HCT116 (cell line): ENCODE data around the gene RHEBL1. TPM values are rescaled to one million over a fixed set of nuclear protein-coding genes. Genes with fewer than 3 reads are reported as not detected.

Experiments used
- ATAC-seq: fragments of 200-7000 bp; cut with Tn5 transposase; 2 replicates; pipeline ENCODE4 v1.9.1; 2020; ENCODE audit warnings: mild to moderate bottlenecking, moderate library complexity
- BruUV-seq: library from RNA; stranded (reverse); fragments of 400-500 nt; replicated peaks from 2 replicates; lab custom pipeline; 2021; lab: Mats Ljungman, UMichigan
- CTCF ChIA-PET: fragments of 300-600 bp; sonication (Branson Sonifier 250); formaldehyde crosslinking; loops from one replicate; lab custom pipeline; 2021; ENCODE audit warnings: antibody characterized with exemption; lab: Charles Lee
- POLR2A ChIA-PET: fragments of 300-600, 350-600 bp; sonication (Branson Sonifier 250); formaldehyde crosslinking; loops from one replicate; lab custom pipeline; 2021; ENCODE audit warnings: antibody characterized with exemption; lab: Charles Lee
- RAD21 ChIA-PET, 2 experiments: fragments of 300-600 bp; sonication (Branson Sonifier 250); formaldehyde crosslinking; loops; one replicate each; lab custom pipeline; 2023; ENCODE audit warnings: low total read pairs in 2 of 2; ENCODE audit not compliant: uncharacterized antibody in 2 of 2, unreplicated experiment in 2 of 2, low non-redundant PET in 1 of 2; lab: Charles Lee
- DNase-seq: peaks from one replicate; pipeline ENCODE4 v3.0.0-alpha.2; 2010; ENCODE audit warnings: low read depth, low spot score
- H2AFZ ChIP-seq: fragments of 200-600 bp; shearing (Covaris generic), sonication (generic); 2 replicates; pipeline ENCODE4 v1.6.1; 2017; ENCODE audit warnings: low read depth, mixed run types, mixed read lengths, antibody characterized with exemption, low read length; ENCODE audit not compliant: poor library complexity, severe bottlenecking
- H3K27ac ChIP-seq: 2 replicates; pipeline ENCODE4 v1.5.1; 2012; ENCODE audit warnings: low read depth, low read length
- H3K27me3 ChIP-seq: fragments of 200-600 bp; sonication (generic); 2 replicates; pipeline ENCODE4 v1.6.1; 2016; ENCODE audit warnings: mixed run types, low read length, mixed read lengths; ENCODE audit not compliant: insufficient read depth
- H3K36me3 ChIP-seq, 2 experiments: fragments of 200-500 bp in 1 of 2; fragments of 200-600 bp in 1 of 2; sonication (Bioruptor generic) in 1 of 2; sonication (generic) in 1 of 2; 2 replicates each; pipeline versions ENCODE4 v1.5.1 to v1.6.1; 2014 to 2016; ENCODE audit warnings: low read length in 2 of 2, inconsistent platforms in 1 of 2, mixed read lengths in 1 of 2, mixed run types in 1 of 2; ENCODE audit not compliant: insufficient read depth in 2 of 2, control insufficient read depth in 1 of 2
- H3K4me1 ChIP-seq, 2 experiments: fragments of 200-600 bp in 1 of 2; sonication (generic) in 1 of 2; 2 replicates each; pipeline versions ENCODE4 v1.5.1 to v1.6.1; 2012 to 2017; ENCODE audit warnings: low read length in 2 of 2, inconsistent platforms in 1 of 2, mild to moderate bottlenecking in 1 of 2, mixed read lengths in 1 of 2, mixed run types in 1 of 2, moderate library complexity in 1 of 2; ENCODE audit not compliant: insufficient read depth in 2 of 2, control insufficient read depth in 1 of 2
- H3K4me2 ChIP-seq: fragments of 200-600 bp; sonication (generic); 2 replicates; pipeline ENCODE4 v1.6.1; 2017; ENCODE audit warnings: mixed run types, low read length, mixed read lengths
- H3K4me3 ChIP-seq, 2 experiments: fragments of 200-600 bp in 1 of 2; sonication (generic) in 1 of 2; replicated peaks in 1 of 2; 2 replicates each; pipeline ENCODE4 v1.5.1; 2011 to 2016; ENCODE audit warnings: low read length in 2 of 2, control low read depth in 1 of 2, low read depth in 1 of 2, mild to moderate bottlenecking in 1 of 2, mixed read lengths in 1 of 2, mixed run types in 1 of 2
- H3K79me2 ChIP-seq: fragments of 200-600 bp; sonication (generic); 2 replicates; pipeline ENCODE4 v1.6.1; 2017; ENCODE audit warnings: mild to moderate bottlenecking, mixed run types, low read length, moderate library complexity, mixed read lengths; ENCODE audit not compliant: insufficient read depth
- H3K9ac ChIP-seq: fragments of 200-600 bp; sonication (generic); 2 replicates; pipeline ENCODE4 v1.6.1; 2016; ENCODE audit warnings: low read length, mixed read lengths
- H3K9me2 ChIP-seq: fragments of 200-600 bp; sonication (generic), shearing (Covaris generic); 2 replicates; pipeline ENCODE4 v1.6.1; 2017; ENCODE audit warnings: mixed run types, mild to moderate bottlenecking, moderate library complexity; ENCODE audit not compliant: insufficient read depth
- H3K9me3 ChIP-seq, 2 experiments: fragments of 200-500 bp in 1 of 2; fragments of 200-600 bp in 1 of 2; sonication (Bioruptor generic) in 1 of 2; sonication (generic) in 1 of 2; 2 replicates each; pipeline ENCODE4 v1.6.1; 2014 to 2017; ENCODE audit warnings: low read length in 2 of 2, mixed read lengths in 2 of 2, inconsistent platforms in 1 of 2, low read depth in 1 of 2, mild to moderate bottlenecking in 1 of 2, mixed run types in 1 of 2, moderate library complexity in 1 of 2; ENCODE audit not compliant: control insufficient read depth in 1 of 2, insufficient read depth in 1 of 2
- H4K20me1 ChIP-seq: fragments of 200-600 bp; sonication (generic), shearing (Covaris generic); 2 replicates; pipeline ENCODE4 v1.6.1; 2017; ENCODE audit warnings: mixed run types, mild to moderate bottlenecking, moderate library complexity; ENCODE audit not compliant: insufficient read depth
- CBX3 ChIP-seq: IDR thresholded peaks from 2 replicates; pipeline ENCODE4 v1.6.1; 2012; ENCODE audit warnings: low read depth
- EGR1 ChIP-seq: IDR thresholded peaks from 2 replicates; pipeline ENCODE4 v1.6.1; 2012; ENCODE audit warnings: low read depth
- ELF1 ChIP-seq: IDR thresholded peaks from 2 replicates; pipeline ENCODE4 v1.6.1; 2012; ENCODE audit warnings: low read depth, borderline replicate concordance
- EZH2 ChIP-seq: fragments of 200-600 bp; sonication (generic); IDR thresholded peaks from 2 replicates; pipeline ENCODE4 v1.6.1; 2017; ENCODE audit warnings: antibody characterized with exemption, mixed run types
- EZH2phosphoT487 ChIP-seq: fragments of 200-600 bp; IDR thresholded peaks from 2 replicates; pipeline ENCODE4 v1.6.1; 2018; ENCODE audit warnings: antibody characterized with exemption, borderline replicate concordance
- FOSL1 ChIP-seq: IDR thresholded peaks from 2 replicates; pipeline ENCODE4 v1.6.1; 2012; ENCODE audit warnings: low read depth
- JUND ChIP-seq: IDR thresholded peaks from 2 replicates; pipeline ENCODE4 v1.6.1; 2012
- POLR2A ChIP-seq: IDR thresholded peaks from 2 replicates; pipeline ENCODE4 v1.7.0; 2011; ENCODE audit warnings: borderline replicate concordance; ENCODE audit not compliant: insufficient read depth, insufficient read length; ENCODE audit errors: extremely low read depth
- RAD21 ChIP-seq: IDR thresholded peaks from 2 replicates; pipeline ENCODE4 v1.6.1; 2012; ENCODE audit warnings: low read depth, mild to moderate bottlenecking
- SIN3A ChIP-seq: IDR thresholded peaks from 2 replicates; pipeline ENCODE4 v1.6.1; 2012; ENCODE audit warnings: low read depth
- TCF7L2 ChIP-seq: IDR thresholded peaks from 2 replicates; pipeline ENCODE4 v1.7.0; 2011; ENCODE audit warnings: borderline replicate concordance, inconsistent platforms; ENCODE audit not compliant: insufficient read depth, insufficient read length; ENCODE audit errors: extremely low read depth
- YY1 ChIP-seq: IDR thresholded peaks from 2 replicates; pipeline ENCODE4 v1.6.1; 2011; ENCODE audit warnings: low read length, low read depth, moderate library complexity, mild to moderate bottlenecking; ENCODE audit not compliant: insufficient replicate concordance; ENCODE audit errors: extremely low read depth
- ZFX ChIP-seq: fragments of 450-650 bp; IDR thresholded peaks from 2 replicates; pipeline ENCODE4 v1.6.1; 2017
- ZNF274 ChIP-seq: fragments of 200-500 bp; sonication (Bioruptor generic); IDR thresholded peaks from 2 replicates; pipeline ENCODE4 v1.6.1; 2014; ENCODE audit warnings: mild to moderate bottlenecking, low read depth, low read length, inconsistent platforms
- intact Hi-C: fragments of 100-400 bp; cut with micrococcal nuclease; formaldehyde crosslinking; loops from 2 replicates; pipeline ENCODE4 v1.10.0; 2022
- total RNA-seq: library from RNA; stranded (reverse); gene quantifications from one replicate; pipeline ENCODE4 v1.2.1, GENCODE V29; 2021; ENCODE audit not compliant: unreplicated experiment
- TF ChIP-seq, protein P1 (sequence below), 3 experiments: fragments of 200-600 bp in 1 of 3; sonication (generic) in 1 of 3; IDR thresholded peaks in 2 of 3; conservative IDR thresholded peaks in 1 of 3; 2 replicates each; pipeline ENCODE4 v1.5.1; 2012 to 2017; ENCODE audit warnings: low read depth in 2 of 3, low read length in 2 of 3, antibody characterized with exemption in 1 of 3, borderline replicate concordance in 1 of 3, control low read depth in 1 of 3, mild to moderate bottlenecking in 1 of 3, mixed read lengths in 1 of 3, mixed run types in 1 of 3, moderate library complexity in 1 of 3; ENCODE audit not compliant: insufficient read depth in 1 of 3
- TF ChIP-seq, protein P2 (sequence below): IDR thresholded peaks from 2 replicates; pipeline ENCODE4 v1.6.1; 2011; ENCODE audit warnings: mild to moderate bottlenecking, low read length, moderate library complexity; ENCODE audit not compliant: insufficient replicate concordance; ENCODE audit errors: extremely low read depth
- TF ChIP-seq, protein P3 (sequence below): IDR thresholded peaks from 2 replicates; pipeline ENCODE4 v1.6.1; 2012
- TF ChIP-seq, protein P4 (sequence below): IDR thresholded peaks from 2 replicates; pipeline ENCODE4 v1.6.1; 2012
- TF ChIP-seq, protein P5 (sequence below): IDR thresholded peaks from 2 replicates; pipeline ENCODE4 v1.6.1; 2012; ENCODE audit warnings: low read depth

Gene RHEBL1
- total RNA-seq, 1 experiment from 2014 or later = 2.8 TPM

DNA sequence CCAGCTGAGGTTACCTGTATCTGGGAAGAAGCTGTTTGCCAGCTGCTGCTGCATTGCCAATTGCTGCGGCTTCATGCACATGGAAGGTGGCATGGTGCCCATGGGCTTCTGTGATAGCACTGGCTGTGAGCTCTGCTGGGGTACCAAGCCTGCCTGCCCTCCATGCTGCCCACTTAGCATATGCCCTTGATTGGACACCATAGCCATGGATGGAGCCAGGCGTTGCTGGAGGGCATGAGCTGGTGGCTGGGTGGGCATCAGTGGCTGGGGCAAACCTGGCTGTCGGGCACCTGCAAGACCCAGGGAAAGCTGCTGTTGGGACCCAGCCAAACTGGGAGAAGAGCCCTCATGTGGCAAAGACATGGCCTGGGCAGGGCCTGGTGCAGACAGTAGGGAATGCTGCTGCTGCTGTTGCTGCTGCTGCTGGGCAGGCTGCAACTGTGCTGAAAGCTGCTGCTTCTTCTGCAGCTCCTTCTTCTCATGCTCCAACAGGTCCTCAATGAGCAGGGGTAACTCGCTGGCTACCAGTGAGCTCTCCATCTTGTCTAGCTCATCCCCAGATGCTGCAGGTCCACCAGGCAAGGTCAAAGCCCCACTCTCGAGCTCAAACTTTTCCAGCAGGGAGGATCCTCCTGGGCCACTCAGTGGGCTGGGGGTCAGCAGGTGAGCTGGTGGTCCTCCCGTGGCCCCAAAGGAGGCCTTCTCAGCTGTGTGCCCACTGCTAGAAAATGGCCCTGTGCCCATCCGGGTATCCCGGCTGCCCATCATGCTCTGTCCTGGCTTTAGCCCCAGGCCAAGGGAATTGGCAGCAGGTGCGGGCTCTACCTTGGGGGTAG is 32.5 kb downstream of the RHEBL1 start:
- Histone ChIP-seq H3K9ac (no peak overlapping the region), H3K9me3 (no peaks in the 10 kb centered on the region), H3K36me3 (peaks cover 48 to 78% of the 10 kb centered on the region in 2 experiments), H3K4me1 (no peaks in the 10 kb centered on the region), H3K4me2 (no peak overlapping the region), H3K4me3 (no peak overlapping the region), H3K27me3 (no peaks in the 10 kb centered on the region), H2AFZ (no peak overlapping the region), H3K9me2 (no peaks in the 10 kb centered on the region), H4K20me1 (no peaks in the 10 kb centered on the region), H3K79me2 (no peaks in the 10 kb centered on the region), H3K27ac (no peak overlapping the region)
- ChIA-PET RAD21 (no interaction called here), CTCF (no interaction called here), POLR2A (interaction anchor here (0.7 kb wide), 1 partner anchor 19 kb away, joined by 3 read pairs; the partner anchor contains the start of gene PRKAG1)
- DNase-seq (no peak), ATAC-seq (no peak)
- no TSS peak for BruUV-seq
- TF ChIP-seq FOSL1 (no peak), POLR2A (no peak), EZH2 (no peak), ZNF274 (no peak), ELF1 (no peak), EZH2phosphoT487 (no peak), TCF7L2 (no peak), SIN3A (no peak), YY1 (no peak), RAD21 (no peak), ZFX (no peak), EGR1 (no peak), JUND (no peak), CBX3 (no peak)
- TF ChIP-seq, protein P1, sequence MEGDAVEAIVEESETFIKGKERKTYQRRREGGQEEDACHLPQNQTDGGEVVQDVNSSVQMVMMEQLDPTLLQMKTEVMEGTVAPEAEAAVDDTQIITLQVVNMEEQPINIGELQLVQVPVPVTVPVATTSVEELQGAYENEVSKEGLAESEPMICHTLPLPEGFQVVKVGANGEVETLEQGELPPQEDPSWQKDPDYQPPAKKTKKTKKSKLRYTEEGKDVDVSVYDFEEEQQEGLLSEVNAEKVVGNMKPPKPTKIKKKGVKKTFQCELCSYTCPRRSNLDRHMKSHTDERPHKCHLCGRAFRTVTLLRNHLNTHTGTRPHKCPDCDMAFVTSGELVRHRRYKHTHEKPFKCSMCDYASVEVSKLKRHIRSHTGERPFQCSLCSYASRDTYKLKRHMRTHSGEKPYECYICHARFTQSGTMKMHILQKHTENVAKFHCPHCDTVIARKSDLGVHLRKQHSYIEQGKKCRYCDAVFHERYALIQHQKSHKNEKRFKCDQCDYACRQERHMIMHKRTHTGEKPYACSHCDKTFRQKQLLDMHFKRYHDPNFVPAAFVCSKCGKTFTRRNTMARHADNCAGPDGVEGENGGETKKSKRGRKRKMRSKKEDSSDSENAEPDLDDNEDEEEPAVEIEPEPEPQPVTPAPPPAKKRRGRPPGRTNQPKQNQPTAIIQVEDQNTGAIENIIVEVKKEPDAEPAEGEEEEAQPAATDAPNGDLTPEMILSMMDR (IDR thresholded peaks at IDR 0.05 in 2 of 3, conservative IDR thresholded peaks at IDR 0.05 in 1 of 3; ENCODE audit: borderline replicate concordance in 1 of 3, insufficient read depth in 1 of 3, low read depth in 2 of 3, low read length in 2 of 3) = no peak
- TF ChIP-seq, protein P2, sequence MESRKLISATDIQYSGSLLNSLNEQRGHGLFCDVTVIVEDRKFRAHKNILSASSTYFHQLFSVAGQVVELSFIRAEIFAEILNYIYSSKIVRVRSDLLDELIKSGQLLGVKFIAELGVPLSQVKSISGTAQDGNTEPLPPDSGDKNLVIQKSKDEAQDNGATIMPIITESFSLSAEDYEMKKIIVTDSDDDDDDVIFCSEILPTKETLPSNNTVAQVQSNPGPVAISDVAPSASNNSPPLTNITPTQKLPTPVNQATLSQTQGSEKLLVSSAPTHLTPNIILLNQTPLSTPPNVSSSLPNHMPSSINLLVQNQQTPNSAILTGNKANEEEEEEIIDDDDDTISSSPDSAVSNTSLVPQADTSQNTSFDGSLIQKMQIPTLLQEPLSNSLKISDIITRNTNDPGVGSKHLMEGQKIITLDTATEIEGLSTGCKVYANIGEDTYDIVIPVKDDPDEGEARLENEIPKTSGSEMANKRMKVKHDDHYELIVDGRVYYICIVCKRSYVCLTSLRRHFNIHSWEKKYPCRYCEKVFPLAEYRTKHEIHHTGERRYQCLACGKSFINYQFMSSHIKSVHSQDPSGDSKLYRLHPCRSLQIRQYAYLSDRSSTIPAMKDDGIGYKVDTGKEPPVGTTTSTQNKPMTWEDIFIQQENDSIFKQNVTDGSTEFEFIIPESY = no peak
- TF ChIP-seq, protein P3, sequence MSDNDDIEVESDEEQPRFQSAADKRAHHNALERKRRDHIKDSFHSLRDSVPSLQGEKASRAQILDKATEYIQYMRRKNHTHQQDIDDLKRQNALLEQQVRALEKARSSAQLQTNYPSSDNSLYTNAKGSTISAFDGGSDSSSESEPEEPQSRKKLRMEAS = no peak
- TF ChIP-seq, protein P4, sequence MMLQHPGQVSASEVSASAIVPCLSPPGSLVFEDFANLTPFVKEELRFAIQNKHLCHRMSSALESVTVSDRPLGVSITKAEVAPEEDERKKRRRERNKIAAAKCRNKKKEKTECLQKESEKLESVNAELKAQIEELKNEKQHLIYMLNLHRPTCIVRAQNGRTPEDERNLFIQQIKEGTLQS = no peak
- TF ChIP-seq, protein P5, sequence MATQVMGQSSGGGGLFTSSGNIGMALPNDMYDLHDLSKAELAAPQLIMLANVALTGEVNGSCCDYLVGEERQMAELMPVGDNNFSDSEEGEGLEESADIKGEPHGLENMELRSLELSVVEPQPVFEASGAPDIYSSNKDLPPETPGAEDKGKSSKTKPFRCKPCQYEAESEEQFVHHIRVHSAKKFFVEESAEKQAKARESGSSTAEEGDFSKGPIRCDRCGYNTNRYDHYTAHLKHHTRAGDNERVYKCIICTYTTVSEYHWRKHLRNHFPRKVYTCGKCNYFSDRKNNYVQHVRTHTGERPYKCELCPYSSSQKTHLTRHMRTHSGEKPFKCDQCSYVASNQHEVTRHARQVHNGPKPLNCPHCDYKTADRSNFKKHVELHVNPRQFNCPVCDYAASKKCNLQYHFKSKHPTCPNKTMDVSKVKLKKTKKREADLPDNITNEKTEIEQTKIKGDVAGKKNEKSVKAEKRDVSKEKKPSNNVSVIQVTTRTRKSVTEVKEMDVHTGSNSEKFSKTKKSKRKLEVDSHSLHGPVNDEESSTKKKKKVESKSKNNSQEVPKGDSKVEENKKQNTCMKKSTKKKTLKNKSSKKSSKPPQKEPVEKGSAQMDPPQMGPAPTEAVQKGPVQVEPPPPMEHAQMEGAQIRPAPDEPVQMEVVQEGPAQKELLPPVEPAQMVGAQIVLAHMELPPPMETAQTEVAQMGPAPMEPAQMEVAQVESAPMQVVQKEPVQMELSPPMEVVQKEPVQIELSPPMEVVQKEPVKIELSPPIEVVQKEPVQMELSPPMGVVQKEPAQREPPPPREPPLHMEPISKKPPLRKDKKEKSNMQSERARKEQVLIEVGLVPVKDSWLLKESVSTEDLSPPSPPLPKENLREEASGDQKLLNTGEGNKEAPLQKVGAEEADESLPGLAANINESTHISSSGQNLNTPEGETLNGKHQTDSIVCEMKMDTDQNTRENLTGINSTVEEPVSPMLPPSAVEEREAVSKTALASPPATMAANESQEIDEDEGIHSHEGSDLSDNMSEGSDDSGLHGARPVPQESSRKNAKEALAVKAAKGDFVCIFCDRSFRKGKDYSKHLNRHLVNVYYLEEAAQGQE = no peak
- intact Hi-C loops = no loop called here
